Measurements from ENCODE around the gene CACNA1C.

- no peak for TF ChIP-seq CTCF (IDR thresholded peaks at IDR 0.05)
- no peak for TF ChIP-seq POLR2A (IDR thresholded peaks at IDR 0.05)
Measured at GRCh38 chr12:2418579-2418978, 365.8 kb downstream of the CACNA1C start.
